GM23248 (cell line): ENCODE data around the gene PON1.

Experiments used
- EZH2 ChIP-seq: fragments of 200-600 bp; sonication (generic); IDR thresholded peaks from 2 replicates; pipeline ENCODE4 v1.6.1; 2018; ENCODE audit warnings: antibody characterized with exemption, mild to moderate bottlenecking; ENCODE audit not compliant: insufficient read depth, poor library complexity, severe bottlenecking
- EZH2phosphoT487 ChIP-seq: fragments of 200-600 bp; sonication (generic); IDR thresholded peaks from 2 replicates; pipeline ENCODE4 v1.6.1; 2018; ENCODE audit warnings: antibody characterized with exemption, moderate library complexity, mild to moderate bottlenecking, low read depth; ENCODE audit not compliant: insufficient read depth

GRCh38 chr7:95334447-95334846, 10.1 kb upstream of the PON1 start:
- TF ChIP-seq EZH2 (no peak), EZH2phosphoT487 (no peak)
